ENCODE results near the gene ARMH4.

The ARMH4 gene

GRCh38 chr14:58098507-58098906 lies 53.5 kb downstream of the ARMH4 start:
- DNase-seq: no peak

GRCh38 chr14:58096731-58097130 lies 55.3 kb downstream of the ARMH4 start:
- DNase-seq: no peak

GRCh38 chr14:58091883-58092630 lies 60.0 kb downstream of the ARMH4 start:
- DNase-seq: no peak

- DNase-seq: no peak
Observed at GRCh38 chr14:58089612-58090011, 62.4 kb downstream of the ARMH4 start.

GRCh38 chr14:58088961-58089360 lies 63.1 kb downstream of the ARMH4 start:
- no peak for DNase-seq

GRCh38 chr14:58085877-58086276 lies 66.1 kb downstream of the ARMH4 start:
- DNase-seq: no peak

GRCh38 chr14:58082491-58083098 lies 69.4 kb downstream of the ARMH4 start:
- DNase-seq: no peak

GRCh38 chr14:58082011-58082410 lies 70.0 kb downstream of the ARMH4 start:
- no peak for DNase-seq

- no peak for DNase-seq
Observed at GRCh38 chr14:58078471-58078870, 73.5 kb downstream of the ARMH4 start.

GRCh38 chr14:58078068-58078467 lies 73.9 kb downstream of the ARMH4 start:
- no peak for DNase-seq

- no peak for DNase-seq
Observed at GRCh38 chr14:58077621-58078020, 74.4 kb downstream of the ARMH4 start.

GRCh38 chr14:58073516-58073915 lies 78.5 kb downstream of the ARMH4 start:
- DNase-seq: no peak

GRCh38 chr14:58072288-58073071 lies 79.5 kb downstream of the ARMH4 start:
- DNase-seq: no peak

GRCh38 chr14:58071341-58071740 lies 80.7 kb downstream of the ARMH4 start:
- no peak for DNase-seq

- no peak for DNase-seq
Observed at GRCh38 chr14:58068306-58068705, 83.7 kb downstream of the ARMH4 start.

- DNase-seq: no peak
Observed at GRCh38 chr14:58066115-58066514, 85.9 kb downstream of the ARMH4 start.

- DNase-seq: no peak
Observed at GRCh38 chr14:58061581-58061980, 90.4 kb downstream of the ARMH4 start.

- no peak for DNase-seq
Observed at GRCh38 chr14:58060898-58061297, 91.1 kb downstream of the ARMH4 start.

GRCh38 chr14:58060077-58060476 lies 91.9 kb downstream of the ARMH4 start:
- no peak for DNase-seq

- DNase-seq: no peak
Observed at GRCh38 chr14:58059126-58059525, 92.9 kb downstream of the ARMH4 start.

GRCh38 chr14:58055497-58056010 lies 96.5 kb downstream of the ARMH4 start:
- no peak for DNase-seq

- no peak for DNase-seq
Observed at GRCh38 chr14:58054100-58054499, 97.9 kb downstream of the ARMH4 start.

GRCh38 chr14:58048219-58048618 lies 103.8 kb downstream of the ARMH4 start:
- DNase-seq: no peak

GRCh38 chr14:58027904-58028303 lies 124.1 kb downstream of the ARMH4 start:
- DNase-seq: no peak
